Right hindlimb (tissue), 1 donor: ENCODE results near the gene AQP2.

Source experiments
- DNase-seq: peaks from one replicate; pipeline ENCODE4 v3.0.0-alpha.2; 2018

Gene AQP2

DNA sequence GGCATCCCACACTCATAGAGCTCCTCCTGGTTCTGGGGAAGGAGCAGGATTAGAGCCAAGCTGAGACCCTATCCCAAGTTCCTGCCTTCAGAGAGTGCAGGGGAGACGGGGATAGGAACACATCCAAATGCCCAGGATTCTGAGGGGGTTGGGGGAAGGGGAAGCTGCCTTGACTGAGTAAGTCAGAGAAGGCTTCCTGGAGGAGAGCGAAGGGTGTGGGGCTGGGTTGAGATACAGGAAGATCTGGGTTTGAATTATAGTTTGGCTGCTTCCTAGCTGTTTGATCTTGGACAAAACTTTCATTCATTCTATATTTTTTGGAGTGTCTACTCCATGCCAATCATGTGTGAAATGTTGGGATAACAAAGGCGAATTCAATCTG, 8.0 kb upstream of the AQP2 start:
- DNase-seq: no peak

DNA sequence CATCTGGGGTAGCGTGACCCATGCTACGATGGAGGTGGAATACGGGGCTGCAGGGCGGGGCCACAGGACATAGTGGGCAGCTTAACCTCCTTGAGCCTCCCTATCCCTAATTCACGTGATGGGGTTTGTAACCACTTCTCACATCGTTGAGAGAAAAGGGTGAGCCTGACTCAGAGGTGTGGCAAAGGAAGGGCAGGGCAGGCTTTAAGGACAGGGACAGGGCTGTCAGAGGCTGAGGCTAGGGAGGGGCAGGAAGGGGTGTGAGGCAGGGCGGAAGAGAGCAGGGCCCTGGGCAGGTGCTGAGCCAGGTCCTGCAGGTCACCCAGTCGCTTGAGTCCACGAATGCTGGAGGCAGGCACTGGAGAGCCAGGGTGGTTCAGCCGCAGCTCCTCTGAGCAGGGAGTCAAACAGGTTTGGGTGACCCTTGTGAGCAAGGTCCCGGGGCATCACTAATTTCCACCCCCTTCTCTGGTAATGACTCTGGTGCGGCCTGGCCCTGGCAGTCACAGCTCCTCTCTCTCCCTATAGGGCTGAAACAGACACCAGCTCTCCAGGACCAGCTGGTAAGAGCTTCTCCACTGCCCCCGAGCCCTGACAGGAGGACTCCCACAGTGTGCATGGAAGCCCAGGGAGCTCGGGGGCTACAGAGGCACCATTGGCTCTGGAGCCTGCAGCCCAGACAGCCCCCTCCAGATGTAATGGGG, 7.5 kb upstream of the AQP2 start:
- DNase-seq: no peak

DNA sequence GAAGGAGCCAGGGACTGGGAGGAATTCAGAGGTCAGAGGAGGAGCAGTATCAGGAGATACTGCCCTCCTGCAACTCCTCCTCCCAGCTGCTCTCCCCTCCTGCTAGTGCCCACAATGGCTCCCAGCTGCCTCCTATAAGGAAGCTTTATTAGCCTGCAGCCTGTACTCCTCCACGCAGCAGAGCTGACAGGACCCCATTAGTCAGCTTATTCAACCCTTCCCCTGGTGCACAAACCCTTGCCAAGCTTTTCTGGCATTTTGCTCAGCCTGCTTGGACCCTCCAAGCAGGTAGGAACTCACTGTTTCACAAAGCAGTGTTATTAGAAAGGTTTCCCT, 6.9 kb upstream of the AQP2 start:
- DNase-seq: no peak

DNA sequence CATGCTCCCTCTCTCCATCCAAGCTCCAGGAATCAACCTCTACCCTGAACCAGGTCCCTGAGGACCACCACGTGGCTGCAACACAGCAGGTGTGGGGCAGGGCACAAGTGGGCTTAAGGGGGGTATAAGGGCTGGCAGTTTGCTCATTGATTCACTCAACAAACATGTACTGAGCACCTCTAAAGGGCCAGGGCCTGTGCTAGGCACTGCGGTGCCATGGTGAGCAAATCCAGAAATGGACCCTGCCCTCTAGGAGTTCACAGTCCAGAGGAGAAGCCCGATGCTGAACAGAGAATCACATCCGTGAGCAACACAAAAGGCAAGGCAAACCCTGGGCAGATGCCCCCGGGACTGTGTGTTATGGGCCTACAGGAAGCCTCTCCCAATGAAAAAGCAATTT, 6.5 kb upstream of the AQP2 start:
- DNase-seq: no peak

DNA sequence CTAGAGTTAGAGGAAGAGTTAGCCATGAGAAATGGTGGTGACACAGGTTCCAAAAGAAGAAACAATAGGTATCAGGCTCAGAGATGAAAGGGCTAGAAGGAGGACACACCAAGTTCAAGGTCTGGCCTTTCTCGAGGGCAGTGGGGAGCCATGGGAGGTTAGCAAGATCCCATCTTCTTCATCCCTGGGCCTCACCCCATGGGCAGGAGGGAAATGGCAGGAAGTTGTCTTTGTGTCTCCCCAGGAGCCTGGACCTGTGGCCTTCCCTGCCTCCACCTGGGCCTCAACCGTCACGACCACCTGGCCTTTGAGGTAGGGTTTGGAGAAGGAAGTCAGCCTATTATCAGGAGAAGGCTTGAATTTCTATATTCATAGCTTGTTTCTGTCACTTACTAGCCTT, 5.8 kb upstream of the AQP2 start:
- no peak for DNase-seq

DNA sequence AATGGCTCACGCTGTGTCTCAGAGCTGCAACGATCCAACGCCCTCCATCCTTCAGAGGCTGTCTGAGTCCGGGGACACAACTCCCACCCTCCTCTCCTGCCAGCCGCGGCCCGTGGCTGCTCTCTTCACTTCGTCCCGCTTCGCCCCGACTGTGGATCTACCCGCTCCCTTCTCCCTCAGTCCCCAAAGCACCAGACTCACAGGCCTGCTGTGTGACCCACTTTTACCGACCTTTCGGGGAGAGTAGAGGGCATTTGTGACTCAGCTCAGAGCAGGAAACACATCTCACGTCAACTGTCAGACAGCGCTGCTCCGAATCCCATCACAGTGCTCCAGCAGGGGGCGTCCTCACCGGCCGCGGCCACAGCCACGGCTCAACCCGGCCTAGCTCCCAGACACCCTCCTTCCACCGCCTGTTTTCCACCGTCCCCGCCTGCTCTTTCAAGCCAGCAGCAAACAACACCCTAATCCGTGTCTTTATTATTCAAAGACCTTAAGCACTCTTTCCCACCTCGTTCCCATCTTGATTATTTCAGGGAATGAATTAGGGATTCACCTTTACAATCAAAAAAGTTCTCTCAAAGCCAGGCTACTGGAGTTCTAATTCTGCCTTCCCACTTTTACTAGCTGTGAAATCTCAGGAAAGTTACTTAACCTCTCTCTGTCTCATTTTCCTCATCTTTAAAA, 5.0 kb upstream of the AQP2 start:
- DNase-seq: peak; percentile 80

DNA sequence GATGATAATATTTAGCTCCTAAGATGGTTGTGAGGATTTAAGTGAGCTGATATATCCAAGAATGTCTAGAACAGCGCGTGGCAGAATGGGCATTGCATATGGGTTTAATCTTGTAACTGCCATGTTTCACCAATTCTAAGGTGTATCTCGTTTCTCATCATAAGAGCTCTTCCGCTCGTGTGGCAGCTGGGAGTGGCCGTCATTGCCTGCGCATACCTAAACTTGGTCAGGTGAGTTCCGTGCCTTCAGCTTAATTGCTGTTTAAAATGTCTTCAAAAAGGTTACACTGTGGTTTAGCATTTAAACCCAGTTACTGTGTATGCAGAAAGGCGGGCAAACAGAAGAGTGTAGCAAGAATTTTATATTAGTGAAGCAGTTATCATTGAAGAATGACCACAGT, 4.5 kb upstream of the AQP2 start:
- no peak for DNase-seq

DNA sequence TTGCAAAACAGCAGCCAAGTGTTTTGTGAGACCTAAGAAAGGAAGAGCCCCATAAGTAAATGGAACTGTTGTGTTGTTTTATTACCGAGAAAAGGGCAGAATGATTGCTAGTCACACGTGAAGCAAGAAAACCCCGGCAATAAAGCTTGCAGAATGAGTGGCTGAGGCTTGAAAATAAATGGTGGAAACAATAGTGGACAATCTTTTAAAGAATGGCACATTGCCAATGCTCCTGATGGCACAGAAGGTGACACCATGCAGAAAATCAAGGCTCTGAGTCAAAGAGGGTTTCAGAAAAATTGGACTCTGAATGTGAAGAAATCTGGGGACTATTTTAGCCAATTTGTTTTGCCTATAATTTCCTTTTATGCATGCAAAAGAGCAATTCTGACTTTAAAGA, 4.0 kb upstream of the AQP2 start:
- no peak for DNase-seq

DNA sequence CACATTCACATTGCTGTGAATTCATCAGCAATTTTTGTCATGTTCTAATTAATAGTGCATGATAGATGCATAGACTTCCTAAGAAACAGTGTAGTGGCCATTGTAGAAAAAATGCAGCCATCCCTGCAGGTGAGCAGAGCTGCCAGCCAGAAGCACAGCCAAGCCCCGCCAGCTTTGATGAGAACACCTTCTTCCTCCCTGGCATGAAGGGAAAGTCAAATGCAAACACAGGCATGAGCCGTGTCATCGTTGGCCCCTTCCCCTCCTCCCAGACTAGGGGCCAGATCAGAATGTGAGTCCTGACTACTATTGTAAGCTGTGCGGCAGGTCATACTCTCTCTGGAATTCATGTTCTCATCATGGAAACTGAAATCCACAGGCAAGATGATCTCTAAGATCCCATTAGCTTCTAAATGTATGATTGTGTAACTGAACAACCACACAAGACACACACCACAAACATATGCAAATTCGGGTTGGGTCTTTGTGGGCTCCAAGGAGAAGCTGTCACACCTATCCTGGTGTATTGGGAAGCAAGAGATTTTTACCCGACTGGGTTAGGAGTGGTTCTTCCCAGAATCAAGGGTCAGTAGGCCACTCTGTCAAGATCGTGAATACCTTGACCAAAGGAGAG, 2.8 kb upstream of the AQP2 start:
- no peak for DNase-seq

DNA sequence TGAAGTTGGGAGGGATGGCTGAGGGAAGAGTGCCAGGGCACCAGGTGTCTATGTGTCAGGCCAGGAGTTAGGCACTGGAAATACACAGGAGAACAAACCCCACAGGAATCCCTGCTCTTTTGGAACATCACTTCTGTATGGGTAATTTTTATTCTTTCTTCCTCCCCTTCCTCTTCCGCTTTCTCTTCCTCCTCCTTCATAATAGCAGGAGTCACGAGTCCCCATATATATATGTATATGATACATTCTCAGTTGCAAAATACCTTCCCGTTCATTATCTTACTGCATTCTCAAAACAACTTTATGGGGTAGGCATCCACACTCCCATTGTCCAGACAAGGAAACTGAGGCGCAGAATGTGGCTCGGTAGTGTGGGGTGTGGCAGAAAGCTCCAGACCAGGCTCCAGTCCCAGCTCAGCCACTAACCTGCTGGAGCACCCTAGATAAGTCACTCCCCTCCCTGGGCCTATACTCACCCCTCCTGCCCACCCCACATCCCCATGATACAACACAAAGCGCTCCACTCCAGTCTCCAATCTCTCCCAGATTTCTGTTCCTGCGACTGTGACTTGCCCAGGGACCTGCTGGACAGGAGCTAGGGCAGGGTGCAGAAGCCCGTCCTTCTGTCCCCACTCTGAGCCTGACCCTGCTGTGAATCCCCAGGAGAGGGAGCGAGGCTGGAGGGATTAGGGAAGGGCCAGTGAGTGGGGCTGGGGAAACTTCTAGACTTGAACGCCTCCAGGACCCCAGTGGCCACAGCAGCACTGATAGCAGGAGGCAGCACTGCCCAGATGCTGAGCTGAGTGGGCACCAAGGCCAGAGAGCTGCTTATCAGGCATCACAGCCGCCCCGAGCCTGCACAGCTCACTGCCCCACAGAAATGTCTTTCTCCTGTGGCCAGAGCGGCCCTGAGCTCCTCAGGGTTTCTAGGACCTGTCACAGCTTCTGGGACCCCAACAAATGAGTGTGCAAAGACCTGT, 1.4 kb upstream of the AQP2 start:
- no peak for DNase-seq

DNA sequence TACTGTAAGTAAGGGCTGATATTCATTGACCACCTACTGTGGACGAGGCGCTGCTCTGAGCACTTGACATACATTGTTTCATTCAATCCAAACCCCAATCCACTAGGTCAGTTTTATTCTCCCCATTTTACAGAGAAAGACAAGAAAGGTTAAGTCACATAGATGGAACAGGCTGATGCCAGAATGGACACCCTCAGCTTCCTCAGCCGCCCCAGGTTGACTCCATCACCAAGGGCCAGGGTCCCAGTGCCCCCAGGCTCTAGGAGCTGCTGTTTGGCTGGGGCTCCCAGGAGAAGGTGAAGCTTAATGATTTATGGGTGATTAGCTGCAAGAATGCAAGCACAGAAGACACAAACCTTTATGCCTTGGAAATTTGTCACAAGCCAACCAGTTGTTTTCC, 671 bp upstream of the AQP2 start:
- no peak for DNase-seq

DNA sequence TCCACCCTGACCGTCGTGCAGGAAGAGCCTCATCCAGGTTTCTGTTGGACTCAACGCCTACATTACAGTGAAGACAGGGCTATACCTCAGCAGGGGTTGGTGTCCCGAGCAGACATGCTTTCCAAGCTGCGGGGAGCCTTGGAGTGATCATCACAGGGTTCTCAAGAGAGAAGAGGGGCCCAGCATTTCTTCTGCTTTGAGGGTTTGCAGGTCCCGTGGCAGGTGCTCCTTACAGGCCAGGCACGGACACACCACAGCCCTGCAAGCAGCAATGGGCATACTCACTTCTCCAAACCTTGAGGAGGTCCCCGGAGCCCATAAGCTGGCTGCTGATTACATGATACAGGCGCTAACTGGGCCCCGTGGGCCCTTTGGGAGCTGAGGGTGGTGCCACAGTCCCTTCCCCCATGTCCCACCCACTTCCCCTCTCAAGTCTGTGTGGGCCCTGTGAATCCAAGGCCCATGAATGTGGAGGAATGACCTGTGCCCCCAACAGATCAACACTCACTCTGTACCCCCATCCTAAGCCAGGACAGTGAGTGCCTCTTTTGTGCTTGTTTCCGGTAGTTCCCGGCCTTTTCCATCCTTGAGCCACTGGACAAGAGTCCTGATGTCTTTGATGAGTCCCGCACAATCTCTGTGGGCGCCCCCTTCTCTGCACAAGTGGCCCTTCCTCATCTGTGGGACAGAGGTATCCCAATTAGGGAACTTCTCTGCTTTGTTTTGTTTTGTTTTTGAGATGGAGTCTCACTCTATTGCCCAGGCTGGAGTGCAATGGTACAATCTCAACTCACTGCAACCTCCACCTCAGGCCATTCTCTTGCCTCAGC, 1.1 kb downstream of the AQP2 start:
- no peak for DNase-seq

DNA sequence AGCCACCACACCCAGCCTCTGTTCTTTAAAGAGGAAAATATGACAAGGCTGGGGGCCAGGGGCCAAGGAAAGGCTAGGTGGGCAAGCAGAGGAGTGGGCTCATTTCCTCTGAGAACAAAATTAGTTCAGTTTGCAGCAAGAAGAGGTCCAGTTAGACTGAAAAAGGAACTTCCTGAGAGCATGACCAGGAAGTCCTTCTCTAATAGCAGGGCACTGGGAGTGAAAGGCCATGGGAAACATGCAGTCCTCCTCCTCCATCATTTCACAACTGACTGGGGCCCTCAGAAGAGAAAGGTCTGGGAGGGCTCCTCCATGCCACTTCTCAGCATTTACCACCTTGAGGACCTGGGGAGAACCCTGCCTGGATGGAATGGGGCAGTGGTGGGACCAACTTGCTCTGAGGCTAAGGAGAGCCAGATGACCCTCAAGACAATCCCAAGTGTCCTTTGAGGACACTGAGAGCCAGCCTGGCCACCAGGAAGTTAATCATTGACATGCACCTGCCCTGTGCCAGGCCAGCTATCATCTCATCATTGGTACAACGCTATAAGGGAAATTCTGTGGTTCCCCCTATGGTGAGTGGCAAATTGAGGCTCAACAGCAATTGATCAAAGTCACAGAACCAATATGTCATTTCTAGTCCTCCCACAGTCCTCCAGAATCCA, 2.0 kb downstream of the AQP2 start:
- no peak for DNase-seq

DNA sequence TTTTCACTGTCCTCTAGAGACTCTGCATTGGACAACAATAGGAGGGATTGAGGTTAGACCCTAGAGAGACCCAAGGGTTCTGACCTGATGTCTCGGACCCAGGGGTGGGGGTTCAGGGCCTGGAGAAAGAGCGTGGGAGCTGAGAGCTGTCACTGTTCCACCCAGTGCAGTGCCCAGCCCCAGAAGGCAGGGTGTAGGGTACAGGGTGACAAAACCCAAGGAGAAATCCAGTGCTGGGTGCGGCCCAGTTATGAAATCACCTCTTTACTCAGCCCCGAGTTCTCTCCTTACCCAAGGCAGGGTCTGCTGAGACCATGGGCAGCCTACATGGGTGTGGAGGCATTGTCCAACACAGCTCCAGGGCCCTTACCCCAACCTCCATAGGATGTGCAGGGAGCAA, 2.6 kb downstream of the AQP2 start:
- no peak for DNase-seq

DNA sequence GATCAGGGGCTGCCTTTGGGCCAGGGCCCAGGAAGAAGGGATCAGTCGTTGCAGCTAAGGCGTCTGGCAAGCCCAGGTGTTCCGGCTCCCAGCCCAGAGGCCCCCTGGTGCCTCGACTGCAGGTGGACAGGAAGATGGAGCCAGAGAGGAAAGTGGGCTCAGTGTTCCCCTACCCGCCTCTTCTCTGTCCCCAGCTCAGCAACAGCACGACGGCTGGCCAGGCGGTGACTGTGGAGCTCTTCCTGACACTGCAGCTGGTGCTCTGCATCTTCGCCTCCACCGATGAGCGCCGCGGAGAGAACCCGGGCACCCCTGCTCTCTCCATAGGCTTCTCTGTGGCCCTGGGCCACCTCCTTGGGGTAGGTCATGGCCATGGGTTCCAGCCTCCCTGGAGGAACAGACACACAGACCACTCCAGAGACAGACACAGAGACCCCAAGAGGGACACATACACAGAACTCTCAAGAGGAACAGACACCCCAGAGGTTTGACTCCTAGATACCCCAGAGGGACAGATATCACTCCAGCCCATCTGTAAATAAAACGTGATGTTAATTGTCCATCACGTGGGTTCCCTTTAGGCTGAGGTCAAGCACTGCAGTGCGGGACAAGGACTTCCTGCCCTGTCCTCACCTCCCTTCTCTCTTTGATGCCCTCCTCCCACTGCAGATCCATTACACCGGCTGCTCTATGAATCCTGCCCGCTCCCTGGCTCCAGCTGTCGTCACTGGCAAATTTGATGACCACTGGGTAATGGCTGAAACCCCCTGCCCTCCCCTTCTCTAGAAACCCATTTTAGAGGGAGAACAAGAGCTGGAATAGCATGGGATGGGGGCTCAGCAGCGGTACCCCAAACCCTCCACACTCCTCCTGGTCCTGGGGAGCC, 3.7 kb downstream of the AQP2 start:
- DNase-seq: no peak

DNA sequence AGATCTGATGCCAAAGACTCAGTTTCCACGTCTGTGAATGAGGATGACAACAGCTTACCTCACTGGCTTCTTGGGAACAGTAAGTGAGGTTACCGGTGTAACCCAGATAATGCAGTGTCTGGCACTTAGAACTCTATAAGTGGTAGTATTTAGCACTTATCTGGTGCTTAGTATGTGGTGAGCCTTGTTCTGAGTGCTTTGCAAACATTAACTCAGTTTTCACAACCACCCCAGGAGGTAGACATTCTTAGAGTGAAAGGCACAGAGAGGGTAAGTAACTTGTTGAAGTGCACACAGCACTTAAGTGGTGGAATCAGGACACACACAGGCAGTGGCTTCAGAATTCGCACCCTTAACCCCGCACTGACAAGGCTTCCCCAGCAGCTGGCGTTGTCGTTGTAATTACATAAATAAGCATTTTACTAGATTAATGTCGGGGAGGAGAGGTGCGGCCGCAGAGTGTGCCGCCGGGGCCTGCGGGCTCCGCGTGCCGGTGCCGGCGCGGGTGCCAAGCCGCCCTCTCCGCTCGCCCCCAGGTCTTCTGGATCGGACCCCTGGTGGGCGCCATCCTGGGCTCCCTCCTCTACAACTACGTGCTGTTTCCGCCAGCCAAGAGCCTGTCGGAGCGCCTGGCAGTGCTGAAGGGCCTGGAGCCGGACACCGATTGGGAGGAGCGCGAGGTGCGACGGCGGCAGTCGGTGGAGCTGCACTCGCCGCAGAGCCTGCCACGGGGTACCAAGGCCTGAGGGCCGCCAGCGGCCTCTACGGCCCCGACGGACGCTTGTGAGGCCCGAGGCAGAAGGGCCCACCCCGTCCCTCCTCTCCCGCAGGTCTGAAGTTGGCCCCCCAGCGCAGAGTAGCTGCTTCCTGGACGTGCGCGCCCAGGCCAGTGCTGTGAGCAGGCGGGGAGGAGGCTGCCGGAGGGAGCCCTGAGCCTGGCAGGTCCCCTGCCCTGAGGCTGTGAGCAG, 4.6 kb downstream of the AQP2 start:
- DNase-seq: no peak

DNA sequence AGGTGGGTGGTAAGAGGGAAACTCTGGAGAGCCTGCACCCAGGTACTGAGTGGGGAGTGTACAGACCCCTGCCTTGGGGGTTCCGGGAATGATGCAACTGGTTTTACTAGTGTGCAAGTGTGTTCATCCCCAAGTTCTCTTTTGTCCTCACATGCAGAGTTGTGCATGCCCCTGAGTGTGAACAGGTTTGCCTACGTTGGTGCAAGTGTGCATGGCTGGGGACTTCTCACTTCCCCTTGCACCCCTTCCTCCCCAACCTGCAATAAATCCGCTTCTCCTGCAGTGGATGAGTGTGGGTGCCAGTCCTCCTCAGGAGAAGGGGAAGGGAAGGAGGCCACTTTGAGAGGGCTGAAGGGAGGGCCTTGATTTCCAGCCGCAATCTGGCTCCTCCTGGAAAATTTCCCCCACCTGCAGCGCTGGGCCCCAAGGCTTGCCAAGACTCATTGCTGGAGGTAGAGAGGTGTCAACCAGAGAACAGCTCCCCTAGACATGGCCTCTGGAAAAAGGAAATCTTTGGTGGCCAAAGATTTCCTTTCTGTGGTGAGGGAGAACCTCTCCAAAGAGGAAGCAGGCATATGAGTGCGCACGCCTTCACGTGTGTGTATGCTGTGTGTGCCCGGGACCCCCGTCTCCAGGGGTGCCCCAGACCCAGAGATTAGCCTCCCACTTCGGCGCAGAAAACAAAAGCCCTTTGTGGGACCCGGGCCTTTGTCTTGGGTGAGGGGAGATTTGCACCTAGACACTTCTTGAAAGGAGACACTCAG, 5.5 kb downstream of the AQP2 start:
- no peak for DNase-seq

DNA sequence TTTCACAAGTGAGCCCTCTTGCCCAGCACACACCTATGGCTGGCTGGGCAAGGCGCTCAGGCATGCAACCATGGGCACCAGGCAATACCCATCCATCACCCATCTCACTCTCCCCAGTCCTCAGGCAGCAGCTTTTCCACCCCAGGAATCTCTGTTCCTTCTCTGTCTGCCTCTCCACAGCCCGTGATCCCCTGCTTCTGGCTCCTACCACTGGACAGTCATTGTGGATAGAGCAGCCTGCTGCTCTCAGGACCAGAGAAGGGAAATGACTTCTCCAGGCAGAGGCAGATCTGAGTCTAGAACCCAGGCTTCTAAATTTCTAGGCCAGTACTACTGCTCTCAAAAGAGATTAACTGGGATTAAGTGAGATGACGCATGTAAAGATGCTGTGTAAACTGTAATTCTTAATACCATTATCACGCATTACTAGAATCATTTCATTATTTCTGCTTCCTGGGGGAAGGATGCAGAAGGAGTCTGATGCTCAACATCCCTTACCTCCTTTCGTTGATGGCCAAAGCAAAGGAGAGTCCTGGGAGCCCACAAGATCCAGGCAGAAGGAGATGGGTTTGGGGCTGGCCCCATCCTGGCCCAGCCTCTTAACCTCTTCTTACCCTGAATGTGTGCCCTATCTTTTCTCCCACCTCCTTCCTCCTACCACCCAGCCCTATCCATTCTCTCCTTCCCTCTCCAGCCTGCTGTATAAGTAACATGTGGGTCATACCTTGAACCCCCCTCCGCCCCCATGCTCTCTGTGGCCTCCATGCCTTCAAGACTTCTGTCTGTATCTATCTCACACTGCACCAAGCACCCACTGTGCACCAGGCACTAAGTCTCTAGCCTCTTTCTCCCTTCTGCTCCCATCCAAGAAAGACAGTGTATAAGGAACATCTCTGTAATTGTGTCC, 6.4 kb downstream of the AQP2 start:
- DNase-seq: no peak
